ENCODE data around the gene PRDX5.

PRDX5 gene

DNA sequence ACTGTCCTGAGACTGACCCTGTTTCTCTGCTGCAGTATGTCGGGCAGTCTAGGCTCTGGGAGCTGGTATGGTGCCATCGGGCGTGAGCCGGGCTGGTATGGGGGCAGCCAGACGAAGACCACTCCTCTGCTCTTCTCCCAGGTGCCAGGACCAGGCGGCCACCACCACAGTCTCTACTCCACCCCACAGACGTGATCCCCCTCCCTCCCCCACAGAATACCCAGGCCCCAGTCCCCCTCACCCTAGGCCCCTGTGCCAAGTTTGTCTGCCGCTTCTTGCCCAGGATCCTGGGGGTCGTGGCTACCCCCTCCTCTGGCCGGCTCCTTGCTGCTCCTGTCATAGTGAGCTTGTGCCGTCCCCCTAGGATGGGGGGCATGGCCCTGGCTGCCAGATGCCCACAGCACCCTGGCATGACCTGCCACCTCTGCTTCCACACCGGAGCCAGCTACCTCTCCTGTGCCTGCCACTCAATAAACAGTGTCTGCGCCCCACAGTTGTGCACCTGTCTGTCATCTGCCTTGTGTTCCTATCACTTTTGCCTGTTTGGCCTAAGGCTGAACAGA is 28.8 kb upstream of the PRDX5 start:
- in situ Hi-C loops (cut with MboI; ENCODE audit: low sequenced_read_pairs): no loop called here

GRCh38 chr11:64290352-64291261 is 27.3 kb upstream of the PRDX5 start:
- in situ Hi-C loops (cut with MboI; ENCODE audit: low sequenced_read_pairs): no loop called here

- in situ Hi-C loops (cut with MboI; ENCODE audit: low sequenced_read_pairs): no loop called here
Observed at GRCh38 chr11:64291262-64291751, 26.6 kb upstream of the PRDX5 start, which contains the start of gene KCNK4. Gene KCNK4 (plus strand): TSS chr11:64291302. CDS start chr11:64293019, 1,717 bp downstream.

GRCh38 chr11:64291752-64292459 is 26.0 kb upstream of the PRDX5 start:
- in situ Hi-C loops (cut with MboI; ENCODE audit: low sequenced_read_pairs): no loop called here

- in situ Hi-C loops (cut with MboI; ENCODE audit: low sequenced_read_pairs): no loop called here
Observed at GRCh38 chr11:64292460-64293254, 25.3 kb upstream of the PRDX5 start.

DNA sequence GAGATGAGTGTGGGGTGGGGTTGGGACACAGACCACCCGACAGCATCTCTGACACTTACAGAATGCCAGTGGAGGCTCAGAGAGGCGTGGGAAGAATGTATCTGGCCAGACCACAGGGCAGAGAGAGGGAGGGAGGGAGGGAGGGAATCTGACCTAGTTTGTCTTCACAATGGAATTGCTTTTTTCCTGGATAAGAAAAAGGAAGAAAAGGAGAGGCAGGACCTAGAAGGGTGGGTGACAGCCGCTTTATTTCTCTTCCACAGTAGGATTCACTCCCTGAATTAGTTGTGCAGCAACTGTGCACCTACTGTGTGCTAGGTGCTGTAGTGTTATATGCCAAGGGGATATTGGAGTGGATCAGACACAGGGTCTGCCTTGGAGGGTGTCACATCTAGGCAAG is 23.1 kb upstream of the PRDX5 start:
- in situ Hi-C loops (cut with MboI; ENCODE audit: low sequenced_read_pairs): no loop called here

GRCh38 chr11:64295760-64296159 is 22.2 kb upstream of the PRDX5 start:
- in situ Hi-C loops (cut with MboI; ENCODE audit: low sequenced_read_pairs): no loop called here

DNA sequence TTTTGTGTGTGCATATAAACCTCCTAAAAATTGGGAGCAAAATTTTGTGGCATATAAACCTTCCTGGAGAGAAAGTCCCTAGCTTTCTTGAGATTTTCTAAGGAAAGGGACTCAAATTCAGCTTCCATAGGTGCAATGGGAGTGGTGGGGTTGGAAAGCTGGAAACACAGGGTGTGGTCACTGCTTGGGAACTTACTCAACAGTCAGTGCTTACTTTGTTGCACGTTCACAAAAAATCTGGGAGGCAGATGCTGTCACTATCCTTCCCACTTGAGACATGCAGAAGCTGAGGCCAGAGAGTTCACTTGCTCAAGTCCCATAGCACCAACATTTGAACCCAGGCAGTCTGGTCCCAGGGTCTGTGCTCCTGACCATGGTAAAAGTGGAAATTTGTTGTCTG is 21.7 kb upstream of the PRDX5 start:
- in situ Hi-C loops (cut with MboI; ENCODE audit: low sequenced_read_pairs): no loop called here

DNA sequence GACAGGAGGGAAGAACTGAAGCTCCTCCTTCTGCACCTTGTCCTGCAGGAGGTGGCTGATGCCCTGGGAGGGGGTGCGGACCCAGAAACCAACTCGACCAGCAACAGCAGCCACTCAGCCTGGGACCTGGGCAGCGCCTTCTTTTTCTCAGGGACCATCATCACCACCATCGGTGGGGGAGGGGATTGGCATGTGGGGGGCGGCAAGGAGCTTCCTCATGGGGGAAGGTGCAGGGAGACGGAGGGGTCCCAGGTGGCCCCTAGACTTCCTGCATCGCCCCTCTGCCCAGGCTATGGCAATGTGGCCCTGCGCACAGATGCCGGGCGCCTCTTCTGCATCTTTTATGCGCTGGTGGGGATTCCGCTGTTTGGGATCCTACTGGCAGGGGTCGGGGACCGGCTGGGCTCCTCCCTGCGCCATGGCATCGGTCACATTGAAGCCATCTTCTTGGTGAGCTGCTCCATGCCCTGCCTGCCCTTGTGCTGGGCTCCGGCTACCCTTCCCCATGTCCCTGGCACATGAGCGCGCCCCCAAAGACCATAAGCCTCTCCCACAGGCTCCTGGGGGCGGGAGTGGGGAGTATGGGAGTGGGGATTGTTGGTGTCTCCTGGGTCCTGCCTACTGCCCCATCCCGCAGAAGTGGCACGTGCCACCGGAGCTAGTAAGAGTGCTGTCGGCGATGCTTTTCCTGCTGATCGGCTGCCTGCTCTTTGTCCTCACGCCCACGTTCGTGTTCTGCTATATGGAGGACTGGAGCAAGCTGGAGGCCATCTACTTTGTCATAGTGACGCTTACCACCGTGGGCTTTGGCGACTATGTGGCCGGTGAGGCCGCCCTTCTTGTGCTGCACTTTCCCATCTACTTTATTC is 20.9 kb upstream of the PRDX5 start:
- in situ Hi-C loops (cut with MboI; ENCODE audit: low sequenced_read_pairs): no loop called here

DNA sequence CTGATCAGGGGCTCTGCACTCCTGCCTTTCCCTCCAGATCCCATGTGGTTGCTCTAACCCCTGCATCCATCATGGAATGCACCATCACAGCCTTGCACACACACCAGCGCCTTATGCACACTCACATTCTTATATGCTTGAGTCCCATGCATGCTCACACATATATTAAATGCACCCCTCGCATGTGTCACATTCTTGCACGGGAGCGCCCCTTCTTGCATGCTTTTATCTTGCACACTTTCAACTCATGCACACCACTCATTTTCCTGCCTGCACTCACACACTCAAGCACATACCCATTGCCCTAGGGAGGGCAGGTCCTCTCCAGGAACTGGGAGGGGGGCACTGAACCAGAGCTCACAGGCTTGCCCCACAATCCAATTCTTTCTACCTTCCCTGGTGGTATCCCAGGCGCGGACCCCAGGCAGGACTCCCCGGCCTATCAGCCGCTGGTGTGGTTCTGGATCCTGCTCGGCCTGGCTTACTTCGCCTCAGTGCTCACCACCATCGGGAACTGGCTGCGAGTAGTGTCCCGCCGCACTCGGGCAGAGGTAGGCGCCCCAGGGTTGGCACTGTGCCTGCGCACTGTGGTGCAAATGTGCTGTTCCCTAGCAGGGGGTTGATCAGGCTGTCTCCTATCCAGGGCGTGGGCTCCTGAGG is 20.1 kb upstream of the PRDX5 start:
- in situ Hi-C loops (cut with MboI; ENCODE audit: low sequenced_read_pairs): no loop called here

- in situ Hi-C loops (cut with MboI; ENCODE audit: low sequenced_read_pairs): no loop called here
Observed at GRCh38 chr11:64298966-64299846, 18.7 kb upstream of the PRDX5 start.

GRCh38 chr11:64299847-64300648 is 17.9 kb upstream of the PRDX5 start, which contains the start of gene CATSPERZ:
Gene CATSPERZ (plus strand): TSS chr11:64300358. CDS start chr11:64300411, 53 bp downstream.
- in situ Hi-C loops (cut with MboI; ENCODE audit: low sequenced_read_pairs): no loop called here

DNA sequence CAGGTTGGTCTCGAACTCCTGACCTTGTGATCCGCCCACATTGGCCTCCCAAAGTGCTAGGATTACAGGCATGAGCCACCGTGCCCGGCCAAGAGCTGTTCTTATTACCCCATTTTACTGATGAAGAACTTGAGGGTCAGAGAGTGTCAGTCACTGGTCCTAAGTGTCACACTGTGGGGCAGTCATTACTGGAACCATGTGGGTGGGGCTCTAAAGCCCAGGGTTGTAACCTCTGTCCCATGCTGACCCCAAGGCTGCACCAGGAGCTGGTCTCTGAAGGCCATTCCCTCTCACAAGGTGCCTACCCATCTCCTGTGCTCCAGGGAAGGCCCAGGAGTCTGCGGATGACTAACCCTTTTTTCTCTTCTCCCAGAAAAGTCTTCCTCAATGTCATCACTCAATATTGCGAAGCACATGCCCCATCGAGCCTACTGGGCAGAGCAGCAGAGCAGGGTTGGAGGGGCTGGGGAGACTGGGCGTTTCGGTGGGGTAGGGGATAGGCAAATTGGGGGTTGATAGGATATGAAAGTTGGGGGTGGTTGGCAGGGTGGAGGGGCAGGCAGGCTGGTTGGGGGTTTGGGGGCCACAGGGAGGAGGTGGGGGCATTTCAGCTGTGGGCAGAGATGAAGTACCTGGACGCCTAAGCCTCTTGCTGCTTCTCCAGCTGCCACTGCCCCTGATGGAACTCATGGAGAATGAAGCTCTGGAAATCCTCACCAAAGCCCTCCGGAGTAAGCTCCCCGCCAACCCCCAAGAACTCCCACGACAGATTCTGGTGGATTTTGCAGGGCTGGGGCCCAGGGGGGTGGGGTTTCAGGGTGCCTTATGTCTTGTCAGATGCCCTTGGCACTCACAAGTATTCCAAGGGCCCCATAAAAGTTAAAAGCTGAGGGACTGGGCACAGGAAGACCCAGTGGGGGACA is 14.6 kb upstream of the PRDX5 start:
- in situ Hi-C loops (cut with MboI; ENCODE audit: low sequenced_read_pairs): no loop called here

GRCh38 chr11:64304032-64304315 is 13.9 kb upstream of the PRDX5 start:
- in situ Hi-C loops (cut with MboI; ENCODE audit: low sequenced_read_pairs): no loop called here

DNA sequence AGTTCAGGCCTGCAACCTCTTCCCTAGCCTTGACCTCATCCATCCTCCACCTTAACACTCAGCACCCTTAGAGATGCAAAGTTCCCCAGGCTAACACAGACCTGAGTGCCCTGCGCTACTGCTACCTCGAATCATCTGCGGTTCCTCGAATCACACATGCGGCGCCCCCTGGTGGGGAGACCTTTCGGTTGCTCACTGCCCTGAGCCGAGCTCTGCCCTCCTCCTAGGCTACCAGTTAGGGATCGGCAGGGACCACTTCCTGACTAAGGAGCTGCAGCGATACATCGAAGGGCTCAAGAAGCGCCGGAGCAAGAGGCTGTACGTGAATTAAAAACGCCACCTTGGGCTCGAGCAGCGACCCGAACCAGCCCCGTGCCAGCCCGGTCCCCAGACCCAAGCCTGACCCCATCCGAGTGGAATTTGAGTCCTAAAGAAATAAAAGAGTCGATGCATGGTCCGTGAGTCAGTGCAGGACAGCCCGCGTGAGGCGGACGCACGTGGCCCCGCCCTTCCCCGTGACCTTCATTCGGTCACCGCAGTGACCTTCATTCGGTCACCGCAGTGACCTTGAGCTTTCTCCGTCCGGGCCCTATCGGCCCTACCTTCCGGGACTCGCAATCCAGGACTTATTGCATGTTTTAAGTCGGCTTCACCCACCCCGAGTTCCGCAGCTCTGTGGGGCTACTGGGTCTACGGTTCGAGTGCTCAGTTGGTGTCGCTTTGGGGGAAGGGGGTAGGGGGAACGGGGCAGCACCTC is 13.4 kb upstream of the PRDX5 start:
- in situ Hi-C loops (cut with MboI; ENCODE audit: low sequenced_read_pairs): no loop called here
